K562 (cell line): ENCODE data around the gene PDCD7. TPM values are rescaled to one million over a fixed set of nuclear protein-coding genes. Genes with fewer than 3 reads are reported as not detected.

Experiments
- ATAC-seq: fragments of 200-7000 bp; cut with Tn5 transposase; 3 replicates; pipeline ENCODE4 v1.9.1; 2020; ENCODE audit warnings: moderate library complexity
- BruUV-seq: library from RNA; stranded (reverse); fragments of 400-500 nt; replicated peaks from 2 replicates; lab custom pipeline; 2021; lab: Mats Ljungman, UMichigan
- CTCF ChIA-PET: fragments of 300-600 bp; formaldehyde crosslinking; extraction: SDS; loops from one replicate; lab custom pipeline; 2021; ENCODE audit warnings: low intra/inter-chr PET ratio; lab: Yijun Ruan, JAX
- POLR2A ChIA-PET: fragments of 300-600, 350-650 bp; sonication (Branson Sonifier 250); formaldehyde crosslinking; extraction: SDS; loops from one replicate; lab custom pipeline; 2021; ENCODE audit warnings: antibody characterized with exemption, inconsistent platforms; lab: Yijun Ruan, JAX
- DNase-seq, 4 experiments: peaks; one replicate each; pipeline versions ENCODE4 v3.0.0 to v3.0.0-alpha.2; 2011 to 2018; ENCODE audit warnings: low spot score in 3 of 4, mixed read lengths in 3 of 4; ENCODE audit errors: extremely low read depth in 1 of 4
- FAIRE-seq: peaks from 2 replicates; lab custom pipeline; 2011; peaks lifted over from hg19 to GRCh38; lab: Jason Lieb, UNC
- H2AFZ ChIP-seq: 2 replicates; pipeline ENCODE4 v1.6.0; 2011; ENCODE audit warnings: low read depth, low read length, control low read depth, inconsistent platforms
- H3K27ac ChIP-seq: fragments of 200-600 bp; 3 replicates; pipeline ENCODE4 v1.8.0; 2011; ENCODE audit warnings: low read depth, mild to moderate bottlenecking, control low read depth, inconsistent platforms, low read length, moderate library complexity, mixed read lengths; ENCODE audit errors: extremely low read depth
- H3K27me3 ChIP-seq, 2 experiments: fragments of 300-600 bp in 1 of 2; 2 replicates in 1 of 2; 3 replicates in 1 of 2; pipeline versions ENCODE4 v1.6.0 to v1.8.0; 2011; ENCODE audit warnings: inconsistent platforms in 2 of 2, low read length in 2 of 2, mild to moderate bottlenecking in 1 of 2, mixed read lengths in 1 of 2, moderate library complexity in 1 of 2; ENCODE audit not compliant: control insufficient read depth in 2 of 2, insufficient read depth in 2 of 2
- H3K36me3 ChIP-seq: fragments of 300-600 bp; 3 replicates; pipeline ENCODE4 v1.8.0; 2011; ENCODE audit warnings: mild to moderate bottlenecking, low read length, inconsistent platforms; ENCODE audit not compliant: control insufficient read depth, insufficient read depth
- H3K4me1 ChIP-seq, 2 experiments: fragments of 200-600 bp in 1 of 2; replicated peaks in 1 of 2; 2 replicates in 1 of 2; 3 replicates in 1 of 2; pipeline versions ENCODE4 v1.5.1 to v1.8.0; 2011; ENCODE audit warnings: inconsistent platforms in 2 of 2, low read length in 2 of 2, mild to moderate bottlenecking in 1 of 2, mixed read lengths in 1 of 2, moderate library complexity in 1 of 2; ENCODE audit not compliant: control insufficient read depth in 2 of 2, insufficient read depth in 2 of 2
- H3K4me2 ChIP-seq: 2 replicates; pipeline ENCODE4 v1.6.1; 2011; ENCODE audit warnings: low read length, control low read depth, inconsistent platforms, mixed read lengths; ENCODE audit not compliant: insufficient read depth
- H3K4me3 ChIP-seq: fragments of 200-600 bp; sonication (generic), shearing (Covaris generic); 2 replicates; pipeline ENCODE4 v1.5.1; 2016; ENCODE audit warnings: control low read depth, inconsistent platforms
- H3K79me2 ChIP-seq: fragments of 200-600 bp; 3 replicates; pipeline ENCODE4 v1.8.0; 2011; ENCODE audit warnings: low read length, inconsistent platforms; ENCODE audit not compliant: control insufficient read depth, insufficient read depth
- H3K9ac ChIP-seq, 2 experiments: 2 replicates each; pipeline versions ENCODE4 v1.6.0 to v1.6.1; 2011; ENCODE audit warnings: low read depth in 2 of 2, low read length in 2 of 2, control low read depth in 1 of 2, inconsistent platforms in 1 of 2, mild to moderate bottlenecking in 1 of 2, mixed read lengths in 1 of 2; ENCODE audit not compliant: insufficient read depth in 1 of 2
- H3K9me1 ChIP-seq: one replicate; pipeline ENCODE4 v1.6.0; 2011; ENCODE audit warnings: inconsistent platforms, mild to moderate bottlenecking, low read length, moderate library complexity; ENCODE audit not compliant: control insufficient read depth, insufficient read depth
- H3K9me3 ChIP-seq: replicated peaks from 2 replicates; pipeline ENCODE4 v1.5.1; 2011; ENCODE audit warnings: low read depth, low read length, inconsistent platforms; ENCODE audit not compliant: control insufficient read depth, insufficient read depth
- H4K20me1 ChIP-seq: replicated peaks from 2 replicates; pipeline ENCODE4 v1.6.1; 2011; ENCODE audit warnings: low read length, inconsistent platforms, mixed read lengths; ENCODE audit not compliant: control insufficient read depth, insufficient read depth
- CEBPB ChIP-seq: fragments of 450-650 bp; IDR thresholded peaks from 2 replicates; pipeline ENCODE4 v1.6.1; 2016; ENCODE audit warnings: missing genetic modification characterization, missing compliant biosample characterization
- CEBPG ChIP-seq, 3 experiments: fragments of 200-800 bp in 1 of 3; sonication (Bioruptor generic) in 1 of 3; sonication (generic) in 1 of 3; formaldehyde crosslinking in 1 of 3; IDR thresholded peaks in 2 of 3; conservative IDR thresholded peaks in 1 of 3; 2 replicates each; pipeline versions ENCODE4 v1.6.1 to v1.8.0; 2016 to 2022; ENCODE audit warnings: missing compliant biosample characterization in 2 of 3, missing genetic modification characterization in 2 of 3, mild to moderate bottlenecking in 1 of 3, missing genetic modification reagents in 1 of 3
- EGR1 ChIP-seq: fragments of 450-650 bp; conservative IDR thresholded peaks from 2 replicates; pipeline ENCODE4 v1.6.1; 2017; ENCODE audit warnings: mild to moderate bottlenecking
- FUS ChIP-seq: fragments of 200-400 bp; formaldehyde crosslinking; optimal IDR thresholded peaks from 2 replicates; pipeline ENCODE3; 2017; ENCODE audit warnings: low read depth, low read length
- MYNN ChIP-seq, 2 experiments: sonication (generic); formaldehyde crosslinking in 1 of 2; IDR thresholded peaks; 2 replicates each; pipeline versions ENCODE4 v1.5.0 to v1.6.1; 2016 to 2020; ENCODE audit warnings: antibody characterized with exemption in 1 of 2, missing genetic modification reagents in 1 of 2
- NFIC ChIP-seq: fragments of 450-650 bp; IDR thresholded peaks from 2 replicates; pipeline ENCODE4 v1.6.1; 2017; ENCODE audit warnings: mild to moderate bottlenecking, inconsistent platforms
- NFIX ChIP-seq: fragments of 250-450 bp; sonication (Bioruptor Pico); IDR thresholded peaks from 2 replicates; pipeline ENCODE4 v1.4.0; 2020; ENCODE audit warnings: low read depth, mild to moderate bottlenecking, moderate library complexity
- SMARCE1 ChIP-seq: fragments of 450-650 bp; IDR thresholded peaks from 2 replicates; pipeline ENCODE4 v1.7.1; 2016; ENCODE audit warnings: mild to moderate bottlenecking
- ZNF445 ChIP-seq: fragments of 250-450 bp; sonication (Bioruptor Pico); IDR thresholded peaks from 2 replicates; pipeline ENCODE4 v1.4.0; 2020; ENCODE audit warnings: low read depth, mild to moderate bottlenecking, moderate library complexity
- WGBS: fragments of 100-300 bp; shearing (Covaris generic); methylation state at CpG from one replicate; pipeline ENCODE4 v1.1.6; 2016; ENCODE audit warnings: low coverage, mixed read lengths; ENCODE audit not compliant: insufficient coverage; ENCODE audit errors: missing lambda C conversion rate; 5-methylcytosine and 5-hydroxymethylcytosine counted together
- in situ Hi-C: fragments of 300-500 bp; cut with MboI; formaldehyde crosslinking; loops from 4 replicates; pipeline ENCODE4 v1.15.0; 2018; ENCODE audit warnings: inconsistent platforms, mixed read lengths
- intact Hi-C: fragments of 100-400 bp; cut with micrococcal nuclease; formaldehyde crosslinking; loops from 2 replicates; pipeline ENCODE4 v1.14.2; 2022
- polyA plus RNA-seq, 8 experiments: library from polyadenylated mRNA; depleted of rRNA in 4 of 8; stranded (reverse) in 5 of 8; unstranded in 3 of 8; fragments of >200 nt; fragmentation: Nextera tagmentation in 2 of 8; fragmentation: Illumina TruSeq in 1 of 8; extraction: Ambion mirVana in 2 of 8; extraction: Trizol in 1 of 8; gene quantifications; 2 replicates each; pipeline versions ENCODE4 v1.2.1 to v1.2.3, GENCODE V29; 2011 to 2014; ENCODE audit warnings: inconsistent platforms in 1 of 8, missing spikeins in 1 of 8
- total RNA-seq, 7 experiments: library from RNA; depleted of rRNA in 6 of 7; stranded (reverse); fragments of >200 nt in 6 of 7; fragmentation: Illumina TruSeq in 2 of 7; extraction: Trizol in 2 of 7; gene quantifications; 2 replicates each; pipeline versions ENCODE4 v1.2.1 to v1.2.3, GENCODE V29; 2011 to 2021; ENCODE audit warnings: low replicate concordance in 1 of 7
- TF ChIP-seq, protein P1 (sequence below), 2 experiments: IDR thresholded peaks; 2 replicates each; pipeline ENCODE4 v1.6.1; 2012; ENCODE audit warnings: improper control_type of control experiment in 2 of 2, low read depth in 2 of 2, low read length in 2 of 2, borderline replicate concordance in 1 of 2
- TF ChIP-seq, protein P2 (sequence below): IDR thresholded peaks from 2 replicates; pipeline ENCODE4 v1.6.1; 2016; ENCODE audit warnings: missing genetic modification characterization, missing compliant biosample characterization

Gene PDCD7
- total and polyA plus RNA-seq, 9 of the 15 experiments (the other 6 are each of a cell fraction or from before 2014, with no cell fraction given): 11.8 to 30.2 (median 18.8) TPM

DNA sequence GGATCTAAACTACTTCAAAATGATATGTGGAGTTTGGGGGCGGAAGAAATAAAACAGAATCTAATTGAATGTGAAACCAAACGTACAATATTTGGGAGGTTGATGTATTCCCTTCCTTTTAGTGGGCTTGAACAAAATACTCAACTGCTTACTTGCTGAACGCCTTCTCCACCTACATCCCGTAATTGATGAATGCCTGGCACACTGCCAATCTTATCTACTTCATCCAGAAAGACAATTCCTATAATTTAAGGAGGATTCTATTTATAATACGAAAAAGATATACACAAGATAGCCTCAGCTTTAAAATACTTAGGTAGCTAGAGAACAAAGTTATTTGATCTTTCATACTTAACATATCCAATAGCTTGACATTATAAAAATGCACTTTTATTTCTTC is 23.1 kb upstream of the PDCD7 start:
- H3K36me3 ChIP-seq: peaks cover 76% of the 10 kb centered on the region
- H3K9me3 ChIP-seq: no peaks in the 10 kb centered on the region
- H3K9ac ChIP-seq: no peak overlapping the region
- FAIRE-seq: no peak
- no peak for ATAC-seq
- no peak overlapping the region for H3K4me2 ChIP-seq
- no peaks in the 10 kb centered on the region for H3K27me3 ChIP-seq
- no peaks in the 10 kb centered on the region for H3K9me1 ChIP-seq
- no peaks in the 10 kb centered on the region for H4K20me1 ChIP-seq
- ChIA-PET POLR2A (interaction anchor here (0.9 to 1.1 kb wide), 2 partner anchors 28 to 148 kb away, joined by 3 read pairs; partner anchors contain the start of gene RNU5B-1), CTCF (no interaction called here)
- BruUV-seq: no TSS peak
- peak in 1 of 4 experiments; percentile 12 for DNase-seq
- no peak overlapping the region for H3K27ac ChIP-seq
- in situ Hi-C loops (no loop called here), intact Hi-C loops (no loop called here)
- peak; percentile 84 for TF ChIP-seq NFIX (CRISPR knock-in tag)
- TF ChIP-seq NFIC: peak; percentile 96
- TF ChIP-seq FUS: no peak
- no peak for TF ChIP-seq ZNF445 (CRISPR knock-in tag)
- H3K79me2 ChIP-seq: no peaks in the 10 kb centered on the region
- H3K4me3 ChIP-seq: no peak overlapping the region
- no peaks in the 10 kb centered on the region for H3K4me1 ChIP-seq
- H2AFZ ChIP-seq: no peak overlapping the region
- WGBS: 45% methylated on average over 5 of the region's 5 CpGs

DNA sequence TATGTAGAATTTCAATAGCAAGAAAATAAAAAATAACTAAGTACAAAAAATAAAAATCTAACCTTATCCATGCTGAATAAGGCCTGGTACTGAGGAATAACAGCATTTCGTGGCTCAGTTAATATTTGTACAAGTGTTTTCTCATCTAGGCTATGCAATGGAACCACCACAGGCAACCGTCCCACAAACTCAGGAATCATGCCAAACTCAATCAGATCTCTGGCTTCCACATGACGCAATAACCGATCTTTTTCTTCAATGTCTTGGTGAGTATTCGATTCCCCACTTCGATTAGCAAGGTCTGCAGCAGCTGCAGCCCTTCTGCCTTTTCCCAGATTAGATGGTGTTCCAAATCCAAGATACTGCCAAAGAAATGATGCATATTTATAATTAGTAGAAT is 21.1 kb upstream of the PDCD7 start:
- no peak overlapping the region for H3K9ac ChIP-seq
- intact Hi-C loops: no loop called here
- peaks cover 82% of the 10 kb centered on the region for H3K36me3 ChIP-seq
- H3K27me3 ChIP-seq: no peaks in the 10 kb centered on the region
- CTCF ChIA-PET: no interaction called here
- ATAC-seq (no peak), FAIRE-seq (no peak)
- H3K4me1 ChIP-seq: no peaks in the 10 kb centered on the region
- no peaks in the 10 kb centered on the region for H3K79me2 ChIP-seq
- 96% methylated on average over 6 of the region's 6 CpGs for WGBS
- no TSS peak for BruUV-seq
- TF ChIP-seq CEBPB (peak; percentile 63; the same call in 1 of the 2 replicates), MYNN (IDR thresholded peaks at IDR 0.05) (no peak), MYNN (CRISPR knock-in tag; IDR thresholded peaks at IDR 0.05) (no peak), CEBPG (CRISPR knock-in tag; IDR thresholded peaks at IDR 0.05) (no peak; the same call in 1 of the 2 replicates), CEBPG (tag; conservative IDR thresholded peaks at IDR 0.05 in 1 of 2, IDR thresholded peaks at IDR 0.05 in 1 of 2) (peak; percentile 31 to 38; a peak in 1 of 4 replicates), SMARCE1 (no peak), EGR1 (no peak)
- TF ChIP-seq, protein P1, sequence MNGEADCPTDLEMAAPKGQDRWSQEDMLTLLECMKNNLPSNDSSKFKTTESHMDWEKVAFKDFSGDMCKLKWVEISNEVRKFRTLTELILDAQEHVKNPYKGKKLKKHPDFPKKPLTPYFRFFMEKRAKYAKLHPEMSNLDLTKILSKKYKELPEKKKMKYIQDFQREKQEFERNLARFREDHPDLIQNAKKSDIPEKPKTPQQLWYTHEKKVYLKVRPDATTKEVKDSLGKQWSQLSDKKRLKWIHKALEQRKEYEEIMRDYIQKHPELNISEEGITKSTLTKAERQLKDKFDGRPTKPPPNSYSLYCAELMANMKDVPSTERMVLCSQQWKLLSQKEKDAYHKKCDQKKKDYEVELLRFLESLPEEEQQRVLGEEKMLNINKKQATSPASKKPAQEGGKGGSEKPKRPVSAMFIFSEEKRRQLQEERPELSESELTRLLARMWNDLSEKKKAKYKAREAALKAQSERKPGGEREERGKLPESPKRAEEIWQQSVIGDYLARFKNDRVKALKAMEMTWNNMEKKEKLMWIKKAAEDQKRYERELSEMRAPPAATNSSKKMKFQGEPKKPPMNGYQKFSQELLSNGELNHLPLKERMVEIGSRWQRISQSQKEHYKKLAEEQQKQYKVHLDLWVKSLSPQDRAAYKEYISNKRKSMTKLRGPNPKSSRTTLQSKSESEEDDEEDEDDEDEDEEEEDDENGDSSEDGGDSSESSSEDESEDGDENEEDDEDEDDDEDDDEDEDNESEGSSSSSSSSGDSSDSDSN (IDR thresholded peaks at IDR 0.05; ENCODE audit: borderline replicate concordance in 1 of 2, low read depth in 2 of 2, low read length in 2 of 2): no peak
- TF ChIP-seq, protein P2, sequence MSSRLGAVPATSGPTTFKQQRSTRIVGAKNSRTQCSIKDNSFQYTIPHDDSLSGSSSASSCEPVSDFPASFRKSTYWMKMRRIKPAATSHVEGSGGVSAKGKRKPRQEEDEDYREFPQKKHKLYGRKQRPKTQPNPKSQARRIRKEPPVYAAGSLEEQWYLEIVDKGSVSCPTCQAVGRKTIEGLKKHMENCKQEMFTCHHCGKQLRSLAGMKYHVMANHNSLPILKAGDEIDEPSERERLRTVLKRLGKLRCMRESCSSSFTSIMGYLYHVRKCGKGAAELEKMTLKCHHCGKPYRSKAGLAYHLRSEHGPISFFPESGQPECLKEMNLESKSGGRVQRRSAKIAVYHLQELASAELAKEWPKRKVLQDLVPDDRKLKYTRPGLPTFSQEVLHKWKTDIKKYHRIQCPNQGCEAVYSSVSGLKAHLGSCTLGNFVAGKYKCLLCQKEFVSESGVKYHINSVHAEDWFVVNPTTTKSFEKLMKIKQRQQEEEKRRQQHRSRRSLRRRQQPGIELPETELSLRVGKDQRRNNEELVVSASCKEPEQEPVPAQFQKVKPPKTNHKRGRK (tag): no peak
- TF ChIP-seq, all 486 proteins: peak for 2
- in situ Hi-C loops: no loop called here
- H3K9me3 ChIP-seq: no peaks in the 10 kb centered on the region
- no peak overlapping the region for H3K4me3 ChIP-seq
- no peaks in the 10 kb centered on the region for H3K9me1 ChIP-seq
- no peak for DNase-seq
- H3K27ac ChIP-seq: no peak overlapping the region
- no peak overlapping the region for H3K4me2 ChIP-seq
- H4K20me1 ChIP-seq: no peaks in the 10 kb centered on the region
- no peak overlapping the region for H2AFZ ChIP-seq
- POLR2A ChIA-PET: interaction anchor here (1.9 kb wide), 1 partner anchor 10 kb away, joined by 5 read pairs; no protein-coding TSS in a partner anchor
